ENCODE data around the gene CHST5. TPM values are rescaled to one million over a fixed set of nuclear protein-coding genes. Genes with fewer than 3 reads are reported as not detected.
A peak's percentile ranks its signal among the peaks of the same experiment; 100 is the strongest.
"Not testable (repeated sequence)": the region's sequence is repeated elsewhere in the genome, so short reads cannot be mapped to it uniquely, and the experiment has no call there.

CHST5 gene
- polyA plus RNA-seq, 1 donor, result 35.6 TPM

DNA sequence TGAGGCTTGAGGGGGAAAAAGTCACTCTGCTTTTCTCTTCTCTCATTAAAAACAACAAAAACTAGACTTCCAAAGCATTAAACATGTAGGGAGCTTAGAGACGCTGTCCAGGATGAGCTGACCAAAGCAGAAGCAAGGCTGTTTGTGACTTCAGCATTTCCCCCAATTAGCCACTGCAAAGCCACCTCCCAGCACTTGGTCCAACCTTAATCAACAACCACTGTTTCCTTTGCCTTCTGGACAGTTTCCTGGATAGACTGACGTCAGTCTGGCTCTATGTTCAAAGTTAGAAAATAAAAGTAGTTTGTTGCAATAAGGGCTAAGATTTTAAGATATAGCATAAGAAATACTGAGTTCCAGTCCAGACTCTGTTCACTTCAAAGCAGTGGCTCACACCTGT is 17.0 kb upstream of the CHST5 start:
- no peaks in the 10 kb centered on the region for H3K27me3 ChIP-seq (ENCODE audit: control insufficient read depth, insufficient read depth, low read length)
- peaks cover 4% of the 10 kb centered on the region for H3K4me1 ChIP-seq (ENCODE audit: control insufficient read depth, insufficient read depth, low read length)
- H3K9me3 ChIP-seq (ENCODE audit: control insufficient read depth, low read depth, low read length), result no peaks in the 10 kb centered on the region
- no peak for DNase-seq
- H3K36me3 ChIP-seq (ENCODE audit: control insufficient read depth, insufficient read depth, low read length), result no peaks in the 10 kb centered on the region
- no peak overlapping the region for H3K27ac ChIP-seq (ENCODE audit: low read length)
- H3K4me3 ChIP-seq (ENCODE audit: low read length), result no peak overlapping the region
- WGBS (ENCODE audit: insufficient coverage, low lambda C conversion rate), result no CpG with 5 or more reads among the region's 2 CpGs

GRCh38 chr16:75550211-75550662 is 14.3 kb upstream of the CHST5 start:
- H3K27ac ChIP-seq (ENCODE audit: low read length), result no peak overlapping the region
- WGBS (ENCODE audit: insufficient coverage, low lambda C conversion rate), result no CpG with 5 or more reads among the region's 7 CpGs

DNA sequence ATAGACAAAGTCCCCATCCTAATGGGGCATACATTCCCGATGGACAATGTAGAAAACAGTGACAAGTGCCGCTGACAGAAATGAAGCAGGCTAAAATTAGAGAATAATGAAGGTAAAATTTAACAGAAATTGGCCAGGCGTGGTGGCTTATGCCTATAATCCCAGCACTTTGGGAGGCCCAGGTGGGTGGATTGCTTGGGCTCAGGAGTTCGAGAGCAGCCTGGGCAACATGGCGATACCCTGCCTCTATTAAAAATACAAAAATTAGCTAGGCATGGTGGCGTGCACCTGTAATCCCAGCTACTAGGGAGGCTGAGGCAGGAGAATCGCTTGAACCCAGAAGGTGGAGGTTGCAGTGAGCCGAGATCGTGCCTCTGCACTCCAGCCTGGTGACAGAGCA is 12.5 kb upstream of the CHST5 start:
- H3K9me3 ChIP-seq (ENCODE audit: control insufficient read depth, low read depth, low read length); H3K4me3 ChIP-seq (ENCODE audit: low read length); H3K27ac ChIP-seq (ENCODE audit: low read length); DNase-seq; H3K27me3 ChIP-seq (ENCODE audit: control insufficient read depth, insufficient read depth, low read length); H3K4me1 ChIP-seq (ENCODE audit: control insufficient read depth, insufficient read depth, low read length); H3K36me3 ChIP-seq (ENCODE audit: control insufficient read depth, insufficient read depth, low read length): not testable (repeated sequence)
- no CpG with 5 or more reads among the region's 9 CpGs for WGBS (ENCODE audit: insufficient coverage, low lambda C conversion rate)

More at GRCh38 chr16:75550211-75550662, 14.3 kb upstream of the CHST5 start:
- Histone ChIP-seq H3K27me3 (ENCODE audit: control insufficient read depth, insufficient read depth, low read length) (no peaks in the 10 kb centered on the region), H3K4me3 (ENCODE audit: low read length) (no peak overlapping the region), H3K9me3 (ENCODE audit: control insufficient read depth, low read depth, low read length) (no peaks in the 10 kb centered on the region), H3K36me3 (ENCODE audit: control insufficient read depth, insufficient read depth, low read length) (no peaks in the 10 kb centered on the region), H3K4me1 (ENCODE audit: control insufficient read depth, insufficient read depth, low read length) (no peaks in the 10 kb centered on the region)
- peak; percentile 54 to 62 for DNase-seq

DNA sequence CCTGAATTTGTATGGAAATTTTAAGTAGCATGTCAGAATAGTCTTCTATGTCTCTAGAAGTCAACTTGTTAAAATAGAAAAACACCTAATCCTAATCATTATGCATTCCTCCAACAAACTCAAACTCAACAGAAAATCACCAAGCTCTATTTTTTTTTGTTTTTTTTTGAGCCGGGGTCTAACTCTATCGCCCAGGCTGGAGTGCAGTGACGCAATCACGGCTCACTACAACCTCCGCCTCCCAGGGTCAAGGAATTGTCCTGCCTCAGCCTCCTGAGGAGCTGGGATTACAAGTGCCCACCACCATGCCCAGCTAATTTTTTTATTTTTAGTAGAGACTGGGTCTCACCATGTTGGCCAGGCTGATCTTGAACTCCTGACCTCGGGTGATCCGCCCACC is 10.4 kb upstream of the CHST5 start:
- H3K27me3 ChIP-seq (ENCODE audit: control insufficient read depth, insufficient read depth, low read length), result no peaks in the 10 kb centered on the region
- H3K36me3 ChIP-seq (ENCODE audit: control insufficient read depth, insufficient read depth, low read length), result peaks cover 3% of the 10 kb centered on the region
- no peak for DNase-seq
- H3K9me3 ChIP-seq (ENCODE audit: control insufficient read depth, low read depth, low read length), result no peaks in the 10 kb centered on the region
- no CpG with 5 or more reads among the region's 7 CpGs for WGBS (ENCODE audit: insufficient coverage, low lambda C conversion rate)
- no peak overlapping the region for H3K4me3 ChIP-seq (ENCODE audit: low read length)
- peaks cover 20% of the 10 kb centered on the region for H3K4me1 ChIP-seq (ENCODE audit: control insufficient read depth, insufficient read depth, low read length)
- H3K27ac ChIP-seq (ENCODE audit: low read length), result no peak overlapping the region

- not testable (repeated sequence) for H3K4me3 ChIP-seq (ENCODE audit: low read length); DNase-seq; H3K27ac ChIP-seq (ENCODE audit: low read length); H3K27me3 ChIP-seq (ENCODE audit: control insufficient read depth, insufficient read depth, low read length); H3K9me3 ChIP-seq (ENCODE audit: control insufficient read depth, low read depth, low read length); H3K36me3 ChIP-seq (ENCODE audit: control insufficient read depth, insufficient read depth, low read length)
- WGBS (ENCODE audit: insufficient coverage, low lambda C conversion rate), result no CpG with 5 or more reads among the region's 1 CpG
- H3K4me1 ChIP-seq (ENCODE audit: control insufficient read depth, insufficient read depth, low read length), result peaks cover 23% of the 10 kb centered on the region
Observed at GRCh38 chr16:75545879-75546278, 10.0 kb upstream of the CHST5 start.

DNA sequence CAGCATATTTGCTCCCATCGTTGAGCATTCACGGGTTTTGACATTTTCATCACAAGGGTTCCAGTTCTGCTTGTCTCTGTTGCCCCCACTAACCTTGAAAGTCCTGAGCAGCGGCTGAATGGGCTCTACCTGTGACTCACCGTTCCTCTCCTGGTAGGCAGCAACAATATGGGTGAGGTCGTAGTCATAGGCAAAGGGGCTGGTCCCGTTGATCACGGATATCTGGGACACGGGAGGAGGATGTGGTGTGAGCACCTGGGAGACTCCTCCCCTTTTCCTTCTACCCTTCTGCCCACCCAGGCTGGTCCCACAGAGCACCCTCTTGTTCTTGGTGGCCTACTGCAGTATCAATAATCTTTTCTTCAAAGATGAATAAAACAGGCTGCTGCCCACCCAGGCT is 6.6 kb upstream of the CHST5 start:
- not testable (repeated sequence) for H3K27ac ChIP-seq (ENCODE audit: low read length)
- peaks cover 44% of the 10 kb centered on the region for H3K4me1 ChIP-seq (ENCODE audit: control insufficient read depth, insufficient read depth, low read length)

GRCh38 chr16:75541236-75541635 is 5.3 kb upstream of the CHST5 start:
- no CpG with 5 or more reads among the region's 5 CpGs for WGBS (ENCODE audit: insufficient coverage, low lambda C conversion rate)
- Histone ChIP-seq H3K36me3 (ENCODE audit: control insufficient read depth, insufficient read depth, low read length) (peaks cover 3% of the 10 kb centered on the region), H3K9me3 (ENCODE audit: control insufficient read depth, low read depth, low read length) (no peaks in the 10 kb centered on the region), H3K27ac (ENCODE audit: low read length) (peak overlapping the region; percentile 64), H3K4me1 (ENCODE audit: control insufficient read depth, insufficient read depth, low read length) (peaks cover 50% of the 10 kb centered on the region), H3K4me3 (ENCODE audit: low read length) (no peak overlapping the region), H3K27me3 (ENCODE audit: control insufficient read depth, insufficient read depth, low read length) (no peaks in the 10 kb centered on the region)
- peak; percentile 81 to 88 for DNase-seq

More for the DNA sequence above, 6.6 kb upstream of the CHST5 start:
- not testable (repeated sequence) for H3K4me3 ChIP-seq (ENCODE audit: low read length); H3K9me3 ChIP-seq (ENCODE audit: control insufficient read depth, low read depth, low read length); H3K27me3 ChIP-seq (ENCODE audit: control insufficient read depth, insufficient read depth, low read length); DNase-seq; H3K36me3 ChIP-seq (ENCODE audit: control insufficient read depth, insufficient read depth, low read length)
- no CpG with 5 or more reads among the region's 8 CpGs for WGBS (ENCODE audit: insufficient coverage, low lambda C conversion rate)

GRCh38 chr16:75538882-75539565 is 3.1 kb upstream of the CHST5 start:
- not testable (repeated sequence) for H3K36me3 ChIP-seq (ENCODE audit: control insufficient read depth, insufficient read depth, low read length); DNase-seq; H3K27me3 ChIP-seq (ENCODE audit: control insufficient read depth, insufficient read depth, low read length); H3K27ac ChIP-seq (ENCODE audit: low read length); H3K9me3 ChIP-seq (ENCODE audit: control insufficient read depth, low read depth, low read length); H3K4me3 ChIP-seq (ENCODE audit: low read length)
- WGBS (ENCODE audit: insufficient coverage, low lambda C conversion rate), result no CpG with 5 or more reads among the region's 10 CpGs
- peaks cover 55% of the 10 kb centered on the region for H3K4me1 ChIP-seq (ENCODE audit: control insufficient read depth, insufficient read depth, low read length)

DNA sequence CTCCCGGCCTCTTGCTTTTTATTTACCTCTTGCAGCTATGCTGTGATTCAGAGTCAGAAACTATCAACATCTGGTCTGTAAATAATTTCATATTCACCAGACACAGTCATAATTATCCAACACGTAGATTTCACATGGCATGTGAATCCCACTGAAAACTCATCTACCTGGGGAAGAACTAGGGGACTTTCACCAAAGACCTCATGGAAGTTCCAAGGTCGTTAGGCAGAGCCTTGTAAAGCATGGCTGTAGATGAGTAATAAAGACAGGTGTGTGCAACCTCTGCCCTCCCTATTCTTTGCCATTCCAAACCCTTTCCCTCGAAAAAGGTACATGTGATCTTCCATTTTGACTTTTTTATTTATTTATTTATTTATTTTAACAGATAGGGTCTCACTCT is 1.9 kb upstream of the CHST5 start:
- Histone ChIP-seq H3K4me1 (ENCODE audit: control insufficient read depth, insufficient read depth, low read length) (peaks cover 50% of the 10 kb centered on the region), H3K27me3 (ENCODE audit: control insufficient read depth, insufficient read depth, low read length) (no peaks in the 10 kb centered on the region), H3K27ac (ENCODE audit: low read length) (peak overlapping the region; percentile 30), H3K4me3 (ENCODE audit: low read length) (no peak overlapping the region), H3K9me3 (ENCODE audit: control insufficient read depth, low read depth, low read length) (no peaks in the 10 kb centered on the region), H3K36me3 (ENCODE audit: control insufficient read depth, insufficient read depth, low read length) (no peaks in the 10 kb centered on the region)
- DNase-seq, result peak; percentile 52 to 72
- no CpG with 5 or more reads among the region's 4 CpGs for WGBS (ENCODE audit: insufficient coverage, low lambda C conversion rate)

DNA sequence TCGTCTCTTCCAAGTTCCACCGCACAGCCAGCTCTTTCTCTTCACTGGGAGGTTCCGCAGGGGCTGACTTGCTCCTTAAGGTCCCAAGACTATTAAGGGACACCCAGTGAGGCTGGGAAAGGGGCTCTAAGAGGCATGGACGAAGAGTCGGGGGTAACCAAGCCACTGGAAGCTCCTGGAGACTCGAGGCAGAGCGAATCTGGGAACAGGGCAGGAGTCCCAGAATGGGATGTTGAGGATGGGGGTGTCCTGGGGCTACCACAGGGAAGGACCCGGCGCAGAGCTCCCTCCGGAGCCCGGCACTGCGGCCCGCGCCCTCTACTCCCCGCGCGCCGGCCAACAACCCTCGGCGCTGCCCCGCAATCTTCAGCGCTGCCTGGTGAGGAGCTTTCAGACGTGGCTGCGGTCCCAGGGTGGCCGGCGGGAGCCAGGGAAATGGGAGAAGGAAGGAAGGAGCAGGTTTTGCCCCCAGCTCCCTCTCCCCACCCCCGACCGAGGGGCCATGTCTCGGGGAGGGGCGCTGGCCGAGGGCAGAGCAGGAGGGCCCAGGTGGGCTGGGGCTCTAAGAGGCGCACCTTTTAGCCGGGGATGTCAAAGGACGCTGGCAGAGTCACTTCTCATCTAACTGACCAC is 581 bp downstream of the CHST5 start:
- Histone ChIP-seq H3K36me3 (ENCODE audit: control insufficient read depth, insufficient read depth, low read length) (no peaks in the 10 kb centered on the region), H3K9me3 (ENCODE audit: control insufficient read depth, low read depth, low read length) (no peaks in the 10 kb centered on the region), H3K27ac (ENCODE audit: low read length) (peak overlapping the region; percentile 13), H3K4me3 (ENCODE audit: low read length) (peak overlapping the region; percentile 18), H3K4me1 (ENCODE audit: control insufficient read depth, insufficient read depth, low read length) (peaks cover 31% of the 10 kb centered on the region), H3K27me3 (ENCODE audit: control insufficient read depth, insufficient read depth, low read length) (no peaks in the 10 kb centered on the region)
- WGBS (ENCODE audit: insufficient coverage, low lambda C conversion rate), result no CpG with 5 or more reads among the region's 34 CpGs
- DNase-seq, result no peak

Data from large intestine (tissue), 3 donors.